HepG2 (cell line): ENCODE measurements around the gene CYRIA. TPM values are rescaled to one million over a fixed set of nuclear protein-coding genes. Genes with fewer than 3 reads are reported as not detected.

Source experiments
- ATAC-seq: fragments of 200-7000 bp; cut with Tn5 transposase; 3 replicates; pipeline ENCODE4 v1.9.1; 2020; ENCODE audit warnings: mild to moderate bottlenecking, moderate library complexity
- BruUV-seq: library from RNA; stranded (reverse); fragments of 400-500 nt; replicated peaks from 2 replicates; lab custom pipeline; 2021; lab: Mats Ljungman, UMichigan
- CTCF ChIA-PET: fragments of 300-600 bp; formaldehyde crosslinking; extraction: SDS; loops from one replicate; lab custom pipeline; 2021; ENCODE audit warnings: low total read pairs, inconsistent platforms, low intra/inter-chr PET ratio; lab: Yijun Ruan, JAX
- POLR2A ChIA-PET: fragments of 350-600 bp; sonication (Branson Sonifier 250); formaldehyde crosslinking; loops from one replicate; lab custom pipeline; 2020; ENCODE audit warnings: antibody characterized with exemption, inconsistent platforms; lab: Yijun Ruan, JAX
- DNase-seq: peaks from one replicate; pipeline ENCODE4 v3.0.0-alpha.2; 2015; ENCODE audit warnings: low spot score
- FAIRE-seq: peaks from 3 replicates; lab custom pipeline; 2011; peaks lifted over from hg19 to GRCh38; lab: Jason Lieb, UNC
- H2AFZ ChIP-seq: one replicate; pipeline ENCODE4 v1.6.1; 2011; ENCODE audit warnings: low read length, inconsistent platforms
- H3K27ac ChIP-seq: fragments of 300-600 bp; 3 replicates; pipeline ENCODE4 v1.8.0; 2011; ENCODE audit warnings: mixed run types, mild to moderate bottlenecking, mixed read lengths, low read length, inconsistent platforms; ENCODE audit not compliant: insufficient read depth; ENCODE audit errors: extremely low read length
- H3K27me3 ChIP-seq, 2 experiments: fragments of 200-600 bp in 1 of 2; 2 replicates in 1 of 2; 3 replicates in 1 of 2; pipeline versions ENCODE4 v1.6.0 to v1.8.0; 2011; ENCODE audit warnings: low read length in 2 of 2, mild to moderate bottlenecking in 2 of 2, moderate library complexity in 2 of 2, inconsistent platforms in 1 of 2; ENCODE audit not compliant: insufficient read depth in 2 of 2, control insufficient read depth in 1 of 2
- H3K36me3 ChIP-seq, 2 experiments: fragments of 200-600 bp in 1 of 2; replicated peaks in 1 of 2; 2 replicates in 1 of 2; 3 replicates in 1 of 2; pipeline versions ENCODE4 v1.5.1 to v1.8.0; 2011; ENCODE audit warnings: low read length in 2 of 2, inconsistent platforms in 1 of 2; ENCODE audit not compliant: insufficient read depth in 2 of 2, control insufficient read depth in 1 of 2
- H3K4me1 ChIP-seq: 2 replicates; pipeline ENCODE4 v1.5.1; 2012; ENCODE audit warnings: low read length, inconsistent platforms; ENCODE audit not compliant: insufficient read depth
- H3K4me2 ChIP-seq: 2 replicates; pipeline ENCODE4 v1.6.0; 2011; ENCODE audit warnings: low read depth, low read length, inconsistent platforms
- H3K4me3 ChIP-seq, 3 experiments: fragments of 200-600 bp in 1 of 3; sonication (generic), shearing (Covaris generic) in 1 of 3; replicated peaks in 1 of 3; 2 replicates each; pipeline ENCODE4 v1.5.1; 2011 to 2016; ENCODE audit warnings: low read length in 3 of 3, inconsistent platforms in 2 of 3, low read depth in 2 of 3, mild to moderate bottlenecking in 2 of 3, control low read depth in 1 of 3, mixed read lengths in 1 of 3; ENCODE audit not compliant: insufficient read depth in 1 of 3
- H3K79me2 ChIP-seq: one replicate; pipeline ENCODE4 v1.6.1; 2011; ENCODE audit warnings: low read length, inconsistent platforms; ENCODE audit not compliant: insufficient read depth
- H3K9ac ChIP-seq: 2 replicates; pipeline ENCODE4 v1.6.0; 2011; ENCODE audit warnings: mild to moderate bottlenecking, low read depth, low read length, inconsistent platforms; ENCODE audit not compliant: insufficient read depth
- H3K9me3 ChIP-seq: 2 replicates; pipeline ENCODE4 v1.5.1; 2012; ENCODE audit warnings: mild to moderate bottlenecking, low read length
- H4K20me1 ChIP-seq: 2 replicates; pipeline ENCODE4 v1.6.0; 2011; ENCODE audit warnings: inconsistent platforms, mild to moderate bottlenecking, low read length, moderate library complexity; ENCODE audit not compliant: insufficient read depth
- BCL6 ChIP-seq: IDR thresholded peaks from 2 replicates; pipeline ENCODE4 v1.6.1; 2016; ENCODE audit warnings: missing genetic modification reagents, missing compliant biosample characterization
- DR1 ChIP-seq: sonication (generic); formaldehyde crosslinking; IDR thresholded peaks from 2 replicates; pipeline ENCODE4 v1.8.0; 2021; ENCODE audit warnings: mild to moderate bottlenecking, missing genetic modification reagents, inconsistent platforms
- FOXA3 ChIP-seq: IDR thresholded peaks from 2 replicates; pipeline ENCODE4 v1.6.1; 2016; ENCODE audit warnings: missing genetic modification reagents, missing compliant biosample characterization
- KLF15 ChIP-seq: sonication (generic); formaldehyde crosslinking; IDR thresholded peaks from 2 replicates; pipeline ENCODE4 v1.8.1; 2023; ENCODE audit warnings: borderline replicate concordance, mild to moderate bottlenecking, inconsistent platforms, missing genetic modification reagents, mixed read lengths
- MATR3 ChIP-seq: sonication (generic); formaldehyde crosslinking; IDR thresholded peaks from 2 replicates; pipeline ENCODE4 v1.4.0; 2020; ENCODE audit warnings: missing genetic modification reagents
- PCBP1 ChIP-seq: fragments of 200-400 bp; formaldehyde crosslinking; IDR thresholded peaks from 2 replicates; pipeline ENCODE4 v1.6.1; 2017; ENCODE audit warnings: mild to moderate bottlenecking, low read depth, low read length, borderline replicate concordance
- RBAK ChIP-seq: sonication (generic); formaldehyde crosslinking; IDR thresholded peaks from 2 replicates; pipeline ENCODE4 v1.5.1; 2020; ENCODE audit warnings: mild to moderate bottlenecking, missing genetic modification reagents
- RXRA ChIP-seq: sonication (generic); formaldehyde crosslinking; IDR thresholded peaks from 2 replicates; pipeline ENCODE4 v1.5.1; 2020; ENCODE audit warnings: missing genetic modification reagents
- SMYD3 ChIP-seq: sonication (generic); formaldehyde crosslinking; IDR thresholded peaks from 2 replicates; pipeline ENCODE4 v1.8.1; 2023; ENCODE audit warnings: mild to moderate bottlenecking, missing genetic modification reagents
- TP53 ChIP-seq: sonication (generic); formaldehyde crosslinking; conservative IDR thresholded peaks from 2 replicates; pipeline ENCODE4 v1.4.0; 2020; ENCODE audit warnings: missing genetic modification reagents
- ZEB1 ChIP-seq: IDR thresholded peaks from 2 replicates; pipeline ENCODE4 v1.6.1; 2012; ENCODE audit warnings: mild to moderate bottlenecking, low read depth, inconsistent platforms; ENCODE audit not compliant: insufficient replicate concordance
- ZNF138 ChIP-seq: sonication (generic); formaldehyde crosslinking; IDR thresholded peaks from 2 replicates; pipeline ENCODE4 v1.5.0; 2020; ENCODE audit warnings: mild to moderate bottlenecking, low read depth, missing genetic modification reagents
- ZNF24 ChIP-seq: fragments of 450-650 bp; IDR thresholded peaks from 2 replicates; pipeline ENCODE4 v1.6.1; 2017; ENCODE audit warnings: antibody characterized with exemption, mild to moderate bottlenecking
- ZNF430 ChIP-seq: sonication (generic); formaldehyde crosslinking; IDR thresholded peaks from 2 replicates; pipeline ENCODE4 v1.9.0; 2021; ENCODE audit warnings: mild to moderate bottlenecking, missing genetic modification reagents
- ZNF550 ChIP-seq: sonication (generic); formaldehyde crosslinking; IDR thresholded peaks from 2 replicates; pipeline ENCODE4 v1.4.0; 2020; ENCODE audit warnings: mild to moderate bottlenecking, missing genetic modification reagents, borderline replicate concordance
- WGBS: methylation state at CpG from one replicate; pipeline ENCODE4 v1.1.6; 2017; ENCODE audit warnings: low lambda C conversion rate; 5-methylcytosine and 5-hydroxymethylcytosine counted together
- in situ Hi-C: cut with HindIII; loops from 2 replicates; pipeline ENCODE4 v1.10.0; 2017; ENCODE audit warnings: low pct_unique_long_range_greater_than_20kb; ENCODE audit not compliant: extremely low pct_ligation_motif_present
- intact Hi-C: fragments of 100-400 bp; cut with micrococcal nuclease; formaldehyde crosslinking; loops from one replicate; pipeline ENCODE4 v1.10.0; 2022; ENCODE audit not compliant: unreplicated experiment
- polyA plus RNA-seq, 8 experiments: library from polyadenylated mRNA; depleted of rRNA in 3 of 8; stranded (reverse) in 7 of 8; unstranded in 1 of 8; fragments of >200 nt; fragmentation: Illumina TruSeq in 4 of 8; extraction: Trizol in 4 of 8; gene quantifications; 2 replicates each; pipeline versions ENCODE4 v1.2.1 to v1.2.3, GENCODE V29; 2011 to 2016; ENCODE audit warnings: low read depth in 4 of 8, missing spikeins in 1 of 8, mixed read lengths in 1 of 8; ENCODE audit not compliant: insufficient read depth in 1 of 8
- total RNA-seq, 5 experiments: library from RNA; depleted of rRNA; stranded (reverse); fragments of >200 nt; fragmentation: Illumina TruSeq; extraction: Trizol; gene quantifications; 2 replicates each; pipeline ENCODE4 v1.2.3, GENCODE V29; 2016; ENCODE audit warnings: low read depth in 1 of 5
- TF ChIP-seq, protein P1 (sequence below): sonication (generic); formaldehyde crosslinking; IDR thresholded peaks from 2 replicates; pipeline ENCODE4 v1.5.0; 2020; ENCODE audit warnings: mild to moderate bottlenecking, missing genetic modification reagents, borderline replicate concordance
- TF ChIP-seq, protein P2 (sequence below): sonication (generic); formaldehyde crosslinking; IDR thresholded peaks from 2 replicates; pipeline ENCODE4 v1.4.0; 2020; ENCODE audit warnings: missing genetic modification reagents

Gene CYRIA
- total and polyA plus RNA-seq, 2 of the 13 experiments (the other 11 are each of a cell fraction or from before 2014, with no cell fraction given): 0.09 TPM; not detected in 1

DNA sequence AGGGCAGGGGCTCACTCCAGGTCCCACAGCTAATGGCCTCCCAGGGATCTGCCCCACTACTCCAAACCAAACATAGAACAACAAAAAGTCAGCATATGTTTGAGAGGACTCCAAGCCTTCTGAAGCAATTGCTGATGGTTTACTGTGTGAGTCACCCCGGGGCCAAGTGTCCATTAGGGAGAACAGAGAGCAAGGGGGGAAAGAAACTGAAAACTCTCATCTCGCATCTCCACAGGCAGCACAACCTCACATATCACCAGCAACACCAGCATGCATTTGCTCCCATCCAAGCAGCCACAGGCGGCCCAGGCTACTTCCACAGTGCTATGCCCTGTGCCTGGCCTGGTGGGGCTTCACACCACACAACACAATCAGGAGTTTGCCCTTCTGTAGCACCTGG, 39.1 kb downstream of the CYRIA start:
- FAIRE-seq (no peak), ATAC-seq (peak; percentile 33; the same call in 2 of the 3 replicates), DNase-seq (no peak)
- intact Hi-C loops: no loop called here
- H4K20me1 ChIP-seq: no peaks in the 10 kb centered on the region
- H3K27ac ChIP-seq: no peak overlapping the region
- WGBS: 6% methylated on average over 2 of the region's 3 CpGs
- ChIA-PET CTCF (no interaction called here), POLR2A (no interaction called here)
- in situ Hi-C loops: no loop called here
- no peak overlapping the region for H3K4me2 ChIP-seq
- H3K27me3 ChIP-seq: peaks cover 0 to 11% of the 10 kb centered on the region in 2 experiments; a peak in 2 of 5 replicates
- no peaks in the 10 kb centered on the region for H3K36me3 ChIP-seq
- no peak overlapping the region for H2AFZ ChIP-seq
- H3K4me1 ChIP-seq: no peaks in the 10 kb centered on the region
- no peak overlapping the region for H3K4me3 ChIP-seq
- BruUV-seq: no TSS peak
- no peaks in the 10 kb centered on the region for H3K9me3 ChIP-seq
- no peaks in the 10 kb centered on the region for H3K79me2 ChIP-seq
- no peak overlapping the region for H3K9ac ChIP-seq
- TF ChIP-seq FOXA3 (CRISPR knock-in tag): no peak
- TF ChIP-seq MATR3: no peak
- no peak for TF ChIP-seq RXRA (CRISPR knock-in tag)
- TF ChIP-seq ZNF550 (CRISPR knock-in tag): no peak
- no peak for TF ChIP-seq KLF15 (CRISPR knock-in tag)
- TF ChIP-seq RBAK (CRISPR knock-in tag): no peak
- TF ChIP-seq BCL6 (CRISPR knock-in tag): no peak
- TF ChIP-seq TP53: no peak
- no peak for TF ChIP-seq ZEB1
- no peak for TF ChIP-seq ZNF24
- TF ChIP-seq, protein P1, sequence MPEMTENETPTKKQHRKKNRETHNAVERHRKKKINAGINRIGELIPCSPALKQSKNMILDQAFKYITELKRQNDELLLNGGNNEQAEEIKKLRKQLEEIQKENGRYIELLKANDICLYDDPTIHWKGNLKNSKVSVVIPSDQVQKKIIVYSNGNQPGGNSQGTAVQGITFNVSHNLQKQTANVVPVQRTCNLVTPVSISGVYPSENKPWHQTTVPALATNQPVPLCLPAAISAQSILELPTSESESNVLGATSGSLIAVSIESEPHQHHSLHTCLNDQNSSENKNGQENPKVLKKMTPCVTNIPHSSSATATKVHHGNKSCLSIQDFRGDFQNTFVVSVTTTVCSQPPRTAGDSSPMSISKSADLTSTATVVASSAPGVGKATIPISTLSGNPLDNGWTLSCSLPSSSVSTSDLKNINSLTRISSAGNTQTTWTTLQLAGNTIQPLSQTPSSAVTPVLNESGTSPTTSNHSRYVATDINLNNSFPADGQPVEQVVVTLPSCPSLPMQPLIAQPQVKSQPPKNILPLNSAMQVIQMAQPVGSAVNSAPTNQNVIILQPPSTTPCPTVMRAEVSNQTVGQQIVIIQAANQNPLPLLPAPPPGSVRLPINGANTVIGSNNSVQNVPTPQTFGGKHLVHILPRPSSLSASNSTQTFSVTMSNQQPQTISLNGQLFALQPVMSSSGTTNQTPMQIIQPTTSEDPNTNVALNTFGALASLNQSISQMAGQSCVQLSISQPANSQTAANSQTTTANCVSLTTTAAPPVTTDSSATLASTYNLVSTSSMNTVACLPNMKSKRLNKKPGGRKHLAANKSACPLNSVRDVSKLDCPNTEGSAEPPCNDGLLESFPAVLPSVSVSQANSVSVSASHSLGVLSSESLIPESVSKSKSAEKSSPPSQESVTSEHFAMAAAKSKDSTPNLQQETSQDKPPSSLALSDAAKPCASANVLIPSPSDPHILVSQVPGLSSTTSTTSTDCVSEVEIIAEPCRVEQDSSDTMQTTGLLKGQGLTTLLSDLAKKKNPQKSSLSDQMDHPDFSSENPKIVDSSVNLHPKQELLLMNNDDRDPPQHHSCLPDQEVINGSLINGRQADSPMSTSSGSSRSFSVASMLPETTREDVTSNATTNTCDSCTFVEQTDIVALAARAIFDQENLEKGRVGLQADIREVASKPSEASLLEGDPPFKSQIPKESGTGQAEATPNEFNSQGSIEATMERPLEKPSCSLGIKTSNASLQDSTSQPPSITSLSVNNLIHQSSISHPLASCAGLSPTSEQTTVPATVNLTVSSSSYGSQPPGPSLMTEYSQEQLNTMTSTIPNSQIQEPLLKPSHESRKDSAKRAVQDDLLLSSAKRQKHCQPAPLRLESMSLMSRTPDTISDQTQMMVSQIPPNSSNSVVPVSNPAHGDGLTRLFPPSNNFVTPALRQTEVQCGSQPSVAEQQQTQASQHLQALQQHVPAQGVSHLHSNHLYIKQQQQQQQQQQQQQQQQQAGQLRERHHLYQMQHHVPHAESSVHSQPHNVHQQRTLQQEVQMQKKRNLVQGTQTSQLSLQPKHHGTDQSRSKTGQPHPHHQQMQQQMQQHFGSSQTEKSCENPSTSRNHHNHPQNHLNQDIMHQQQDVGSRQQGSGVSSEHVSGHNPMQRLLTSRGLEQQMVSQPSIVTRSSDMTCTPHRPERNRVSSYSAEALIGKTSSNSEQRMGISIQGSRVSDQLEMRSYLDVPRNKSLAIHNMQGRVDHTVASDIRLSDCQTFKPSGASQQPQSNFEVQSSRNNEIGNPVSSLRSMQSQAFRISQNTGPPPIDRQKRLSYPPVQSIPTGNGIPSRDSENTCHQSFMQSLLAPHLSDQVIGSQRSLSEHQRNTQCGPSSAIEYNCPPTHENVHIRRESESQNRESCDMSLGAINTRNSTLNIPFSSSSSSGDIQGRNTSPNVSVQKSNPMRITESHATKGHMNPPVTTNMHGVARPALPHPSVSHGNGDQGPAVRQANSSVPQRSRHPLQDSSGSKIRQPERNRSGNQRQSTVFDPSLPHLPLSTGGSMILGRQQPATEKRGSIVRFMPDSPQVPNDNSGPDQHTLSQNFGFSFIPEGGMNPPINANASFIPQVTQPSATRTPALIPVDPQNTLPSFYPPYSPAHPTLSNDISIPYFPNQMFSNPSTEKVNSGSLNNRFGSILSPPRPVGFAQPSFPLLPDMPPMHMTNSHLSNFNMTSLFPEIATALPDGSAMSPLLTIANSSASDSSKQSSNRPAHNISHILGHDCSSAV: no peak
- TF ChIP-seq ZNF430: no peak
- no peak for TF ChIP-seq DR1 (CRISPR knock-in tag)
- TF ChIP-seq, protein P2, sequence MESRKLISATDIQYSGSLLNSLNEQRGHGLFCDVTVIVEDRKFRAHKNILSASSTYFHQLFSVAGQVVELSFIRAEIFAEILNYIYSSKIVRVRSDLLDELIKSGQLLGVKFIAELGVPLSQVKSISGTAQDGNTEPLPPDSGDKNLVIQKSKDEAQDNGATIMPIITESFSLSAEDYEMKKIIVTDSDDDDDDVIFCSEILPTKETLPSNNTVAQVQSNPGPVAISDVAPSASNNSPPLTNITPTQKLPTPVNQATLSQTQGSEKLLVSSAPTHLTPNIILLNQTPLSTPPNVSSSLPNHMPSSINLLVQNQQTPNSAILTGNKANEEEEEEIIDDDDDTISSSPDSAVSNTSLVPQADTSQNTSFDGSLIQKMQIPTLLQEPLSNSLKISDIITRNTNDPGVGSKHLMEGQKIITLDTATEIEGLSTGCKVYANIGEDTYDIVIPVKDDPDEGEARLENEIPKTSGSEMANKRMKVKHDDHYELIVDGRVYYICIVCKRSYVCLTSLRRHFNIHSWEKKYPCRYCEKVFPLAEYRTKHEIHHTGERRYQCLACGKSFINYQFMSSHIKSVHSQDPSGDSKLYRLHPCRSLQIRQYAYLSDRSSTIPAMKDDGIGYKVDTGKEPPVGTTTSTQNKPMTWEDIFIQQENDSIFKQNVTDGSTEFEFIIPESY (CRISPR knock-in tag): no peak
- TF ChIP-seq SMYD3 (CRISPR knock-in tag): no peak
- no peak for TF ChIP-seq PCBP1
- TF ChIP-seq ZNF138 (CRISPR knock-in tag): no peak
